GM23338 (cell line): ENCODE measurements around the gene AGFG1. TPM values are rescaled to one million over a fixed set of nuclear protein-coding genes. Genes with fewer than 3 reads are reported as not detected.

Experiments used
- ATAC-seq: fragments of 200-7000 bp; cut with Tn5 transposase; 3 replicates; pipeline ENCODE4 v1.9.1; 2020
- DNase-seq: peaks from one replicate; pipeline ENCODE4 v3.0.0-alpha.2; 2015; ENCODE audit warnings: low spot score
- H2AFZ ChIP-seq: fragments of 200-600 bp; sonication (generic); 2 replicates; pipeline ENCODE4 v1.8.0; 2016; ENCODE audit warnings: antibody characterized with exemption, mild to moderate bottlenecking, moderate library complexity
- H3F3A ChIP-seq: fragments of 200-600 bp; sonication (generic); replicated peaks from 2 replicates; pipeline ENCODE4 v1.8.0; 2017; ENCODE audit warnings: antibody characterized with exemption, mixed run types, low read depth
- H3K27ac ChIP-seq: fragments of 200-600 bp; sonication (generic); 2 replicates; pipeline ENCODE4 v1.6.1; 2016; ENCODE audit warnings: low read depth
- H3K27me3 ChIP-seq: fragments of 200-600 bp; sonication (generic); 2 replicates; pipeline ENCODE4 v1.8.0; 2016; ENCODE audit warnings: mild to moderate bottlenecking, mixed run types, moderate library complexity; ENCODE audit not compliant: insufficient read depth
- H3K36me3 ChIP-seq: fragments of 200-600 bp; sonication (generic); 2 replicates; pipeline ENCODE4 v1.8.0; 2016; ENCODE audit warnings: mild to moderate bottlenecking; ENCODE audit not compliant: insufficient read depth
- H3K4me1 ChIP-seq: fragments of 200-600 bp; sonication (generic); 2 replicates; pipeline ENCODE4 v1.8.0; 2016; ENCODE audit warnings: mild to moderate bottlenecking, moderate library complexity; ENCODE audit not compliant: insufficient read depth
- H3K4me2 ChIP-seq: fragments of 200-600 bp; sonication (generic); 2 replicates; pipeline ENCODE4 v1.7.1; 2017; ENCODE audit warnings: mixed run types
- H3K4me3 ChIP-seq: fragments of 200-600 bp; sonication (generic); 2 replicates; pipeline ENCODE4 v1.6.1; 2016; ENCODE audit warnings: mixed run types
- H3K79me2 ChIP-seq: fragments of 200-600 bp; sonication (generic); replicated peaks from 2 replicates; pipeline ENCODE4 v1.8.0; 2017; ENCODE audit warnings: mild to moderate bottlenecking; ENCODE audit not compliant: insufficient read depth
- H3K9me2 ChIP-seq: fragments of 200-600 bp; sonication (generic); 2 replicates; pipeline ENCODE4 v1.8.0; 2017; ENCODE audit not compliant: insufficient read depth
- H4K20me1 ChIP-seq: fragments of 200-600 bp; sonication (generic); replicated peaks from 2 replicates; pipeline ENCODE4 v1.8.0; 2017; ENCODE audit warnings: mild to moderate bottlenecking; ENCODE audit not compliant: insufficient read depth
- H3K27ac Mint-ChIP-seq: 2 replicates; pipeline ENCODE4 v1.8.0; 2020; ENCODE audit warnings: inconsistent platforms, mild to moderate bottlenecking, moderate library complexity, mixed read lengths
- H3K27me3 Mint-ChIP-seq: 3 replicates; pipeline ENCODE4 v1.8.0; 2022; ENCODE audit warnings: low read depth, mild to moderate bottlenecking, moderate library complexity, mixed read lengths, inconsistent platforms; ENCODE audit not compliant: insufficient read depth, poor library complexity
- H3K36me3 Mint-ChIP-seq: 3 replicates; pipeline ENCODE4 v1.8.0; 2021; ENCODE audit warnings: low read depth, mild to moderate bottlenecking, inconsistent platforms, moderate library complexity, mixed read lengths
- H3K4me1 Mint-ChIP-seq: 3 replicates; pipeline ENCODE4 v1.8.0; 2020; ENCODE audit warnings: mild to moderate bottlenecking, inconsistent platforms, mixed read lengths
- H3K4me3 Mint-ChIP-seq: 3 replicates; pipeline ENCODE4 v1.8.0; 2021; ENCODE audit warnings: moderate library complexity, mild to moderate bottlenecking, inconsistent platforms, mixed read lengths
- H3K9me3 Mint-ChIP-seq: 3 replicates; pipeline ENCODE4 v1.8.0; 2020; ENCODE audit warnings: moderate library complexity, mild to moderate bottlenecking, inconsistent platforms, mixed read lengths
- CREB1 ChIP-seq: fragments of 250-450 bp; sonication (Bioruptor Pico); IDR thresholded peaks from 2 replicates; pipeline ENCODE4 v1.5.0; 2020; ENCODE audit warnings: low read depth, mild to moderate bottlenecking, moderate library complexity
- ETS1 ChIP-seq: IDR thresholded peaks from 2 replicates; pipeline ENCODE4 v1.6.1; 2016; ENCODE audit warnings: antibody characterized with exemption
- EZH2 ChIP-seq: fragments of 200-600 bp; sonication (generic); IDR thresholded peaks from one replicate; pipeline ENCODE4 v1.8.0; 2017; ENCODE audit warnings: antibody characterized with exemption, mild to moderate bottlenecking, low read depth; ENCODE audit not compliant: unreplicated experiment
- EZH2phosphoT487 ChIP-seq: fragments of 200-600 bp; sonication (generic); IDR thresholded peaks from one replicate; pipeline ENCODE4 v1.8.1; 2018; ENCODE audit warnings: antibody characterized with exemption; ENCODE audit not compliant: unreplicated experiment
- JUNB ChIP-seq: IDR thresholded peaks from one replicate; pipeline ENCODE4 v1.6.1; 2016; ENCODE audit warnings: antibody characterized with exemption; ENCODE audit not compliant: unreplicated experiment
- NANOG ChIP-seq: IDR thresholded peaks from 2 replicates; pipeline ENCODE4 v1.6.1; 2016; ENCODE audit warnings: antibody characterized with exemption, borderline replicate concordance
- POLR2AphosphoS5 ChIP-seq: IDR thresholded peaks from 2 replicates; pipeline ENCODE4 v1.6.1; 2016; ENCODE audit warnings: antibody characterized with exemption, low read depth
- STAT1 ChIP-seq: IDR thresholded peaks from one replicate; pipeline ENCODE4 v1.6.1; 2016; ENCODE audit warnings: antibody characterized with exemption; ENCODE audit not compliant: unreplicated experiment
- ZNF114 ChIP-seq: fragments of 250-450 bp; sonication (Bioruptor Pico); IDR thresholded peaks from 2 replicates; pipeline ENCODE4 v1.5.0; 2020; ENCODE audit warnings: mild to moderate bottlenecking, moderate library complexity
- ZNF462 ChIP-seq: fragments of 250-450 bp; sonication (Bioruptor Pico); IDR thresholded peaks from 2 replicates; pipeline ENCODE4 v1.5.0; 2020; ENCODE audit warnings: mild to moderate bottlenecking, moderate library complexity
- polyA plus RNA-seq: library from polyadenylated mRNA; unstranded; fragments of >200 nt; fragmentation: Nextera tagmentation; extraction: Ambion mirVana; gene quantifications from 2 replicates; pipeline ENCODE4 v1.2.1, GENCODE V29; 2016
- total RNA-seq: library from RNA; depleted of rRNA; stranded (reverse); fragments of >200 nt; shearing (Covaris generic); gene quantifications from 2 replicates; pipeline ENCODE4 v1.2.3, GENCODE V29; 2014
- TF ChIP-seq, protein P1 (sequence below): IDR thresholded peaks from one replicate; pipeline ENCODE4 v1.6.1; 2018; ENCODE audit warnings: antibody characterized with exemption; ENCODE audit not compliant: unreplicated experiment

The AGFG1 gene
- total and polyA plus RNA-seq, 2 experiments from 2014 or later = 14.5 to 113 TPM

- TF ChIP-seq ETS1 = no peak
- no peak for TF ChIP-seq NANOG
- TF ChIP-seq, protein P1, sequence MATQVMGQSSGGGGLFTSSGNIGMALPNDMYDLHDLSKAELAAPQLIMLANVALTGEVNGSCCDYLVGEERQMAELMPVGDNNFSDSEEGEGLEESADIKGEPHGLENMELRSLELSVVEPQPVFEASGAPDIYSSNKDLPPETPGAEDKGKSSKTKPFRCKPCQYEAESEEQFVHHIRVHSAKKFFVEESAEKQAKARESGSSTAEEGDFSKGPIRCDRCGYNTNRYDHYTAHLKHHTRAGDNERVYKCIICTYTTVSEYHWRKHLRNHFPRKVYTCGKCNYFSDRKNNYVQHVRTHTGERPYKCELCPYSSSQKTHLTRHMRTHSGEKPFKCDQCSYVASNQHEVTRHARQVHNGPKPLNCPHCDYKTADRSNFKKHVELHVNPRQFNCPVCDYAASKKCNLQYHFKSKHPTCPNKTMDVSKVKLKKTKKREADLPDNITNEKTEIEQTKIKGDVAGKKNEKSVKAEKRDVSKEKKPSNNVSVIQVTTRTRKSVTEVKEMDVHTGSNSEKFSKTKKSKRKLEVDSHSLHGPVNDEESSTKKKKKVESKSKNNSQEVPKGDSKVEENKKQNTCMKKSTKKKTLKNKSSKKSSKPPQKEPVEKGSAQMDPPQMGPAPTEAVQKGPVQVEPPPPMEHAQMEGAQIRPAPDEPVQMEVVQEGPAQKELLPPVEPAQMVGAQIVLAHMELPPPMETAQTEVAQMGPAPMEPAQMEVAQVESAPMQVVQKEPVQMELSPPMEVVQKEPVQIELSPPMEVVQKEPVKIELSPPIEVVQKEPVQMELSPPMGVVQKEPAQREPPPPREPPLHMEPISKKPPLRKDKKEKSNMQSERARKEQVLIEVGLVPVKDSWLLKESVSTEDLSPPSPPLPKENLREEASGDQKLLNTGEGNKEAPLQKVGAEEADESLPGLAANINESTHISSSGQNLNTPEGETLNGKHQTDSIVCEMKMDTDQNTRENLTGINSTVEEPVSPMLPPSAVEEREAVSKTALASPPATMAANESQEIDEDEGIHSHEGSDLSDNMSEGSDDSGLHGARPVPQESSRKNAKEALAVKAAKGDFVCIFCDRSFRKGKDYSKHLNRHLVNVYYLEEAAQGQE = no peak
- TF ChIP-seq JUNB = no peak
- TF ChIP-seq EZH2phosphoT487 = no peak
- no peak for TF ChIP-seq POLR2AphosphoS5
Observed at GRCh38 chr2:227565080-227565479, 93.1 kb downstream of the AGFG1 start (continued).

- Histone ChIP-seq H3F3A (no peaks in the 10 kb centered on the region), H3K27me3 (no peaks in the 10 kb centered on the region), H4K20me1 (no peaks in the 10 kb centered on the region), H2AFZ (no peak overlapping the region), H3K79me2 (no peaks in the 10 kb centered on the region), H3K4me3 (no peak overlapping the region), H3K4me2 (no peak overlapping the region), H3K27ac (no peak overlapping the region), H3K9me2 (no peaks in the 10 kb centered on the region), H3K4me1 (peaks cover 12% of the 10 kb centered on the region; the same call in 1 of the 2 replicates), H3K36me3 (no peaks in the 10 kb centered on the region)
- no peak overlapping the region for H3K4me3 Mint-ChIP-seq
- H3K27ac Mint-ChIP-seq = no peak overlapping the region; the same call in 1 of the 2 replicates
- H3K27me3 Mint-ChIP-seq = no peaks in the 10 kb centered on the region
- ATAC-seq (peak; percentile 61), DNase-seq (peak; percentile 31)
- no peaks in the 10 kb centered on the region for H3K9me3 Mint-ChIP-seq
- H3K36me3 Mint-ChIP-seq = no peaks in the 10 kb centered on the region
- peaks cover 19% of the 10 kb centered on the region; the same call in 2 of the 3 replicates for H3K4me1 Mint-ChIP-seq
- TF ChIP-seq STAT1 (no peak), ZNF462 (CRISPR knock-in tag) (no peak), EZH2 (no peak), CREB1 (no peak), ZNF114 (CRISPR knock-in tag) (no peak), POLR2AphosphoS5 (no peak), ETS1 (no peak), NANOG (no peak)
Observed at GRCh38 chr2:227566012-227566411, 94.1 kb downstream of the AGFG1 start.
